Myocyte (in vitro differentiated cells): ENCODE results near the gene ACTA1. TPM values are rescaled to one million over a fixed set of nuclear protein-coding genes. Genes with fewer than 3 reads are reported as not detected.

Experiments
- total RNA-seq: library from RNA; depleted of rRNA; stranded (reverse); fragments of >200 nt; gene quantifications from 2 replicates; pipeline ENCODE4 v1.2.3, GENCODE V29; 2014

Gene ACTA1
- total RNA-seq, 1 donor from 2014 or later, result 1,702 TPM

Other genes with a start within 250 kb of the ACTA1 start
- gene RAB4A, start 163.0 kb downstream of the ACTA1 start, total RNA-seq, result 15.7 and 18.7 TPM in 2 replicates
- 7.4 and 8.5 TPM in 2 replicates for gene CCSAP, start 91.0 kb downstream of the ACTA1 start, total RNA-seq
- 29.9 and 40.8 TPM in 2 replicates for gene NUP133, start 74.2 kb upstream of the ACTA1 start, total RNA-seq
- 28.9 and 29.2 TPM in 2 replicates for gene ABCB10, start 124.6 kb upstream of the ACTA1 start, total RNA-seq
- 11.9 and 12.9 TPM in 2 replicates for gene TAF5L, start 192.0 kb upstream of the ACTA1 start, total RNA-seq
- 14.4 and 17.2 TPM in 2 replicates for gene URB2, start 192.2 kb upstream of the ACTA1 start, total RNA-seq